A673 (cell line): ENCODE measurements around the gene MTOR. TPM values are rescaled to one million over a fixed set of nuclear protein-coding genes. Genes with fewer than 3 reads are reported as not detected.
"Not testable (repeated sequence)": the region's sequence is repeated elsewhere in the genome, so short reads cannot be mapped to it uniquely, and the experiment has no call there.

Experiments used
- BruUV-seq: library from RNA; stranded (reverse); fragments of 400-500 nt; replicated peaks from 2 replicates; lab custom pipeline; 2021; lab: Mats Ljungman, UMichigan
- CTCF ChIA-PET: fragments of 300-600 bp; sonication (Branson Sonifier 250); formaldehyde crosslinking; loops from one replicate; lab custom pipeline; 2022; ENCODE audit warnings: antibody characterized with exemption; lab: Charles Lee
- POLR2A ChIA-PET: fragments of 300-600 bp; sonication (Branson Sonifier 250); formaldehyde crosslinking; loops from one replicate; lab custom pipeline; 2022; ENCODE audit warnings: antibody characterized with exemption; ENCODE audit not compliant: low non-redundant PET; lab: Charles Lee
- DNase-seq: peaks from one replicate; pipeline ENCODE4 v3.0.0-alpha.2; 2015; ENCODE audit warnings: low spot score
- H3K27ac ChIP-seq: fragments of 200-600 bp; sonication (generic); 2 replicates; pipeline ENCODE4 v1.5.1; 2016; ENCODE audit warnings: mixed run types, low read depth, mild to moderate bottlenecking, mixed read lengths, antibody characterized with exemption, low read length; ENCODE audit not compliant: poor library complexity, severe bottlenecking
- H3K27me3 ChIP-seq: fragments of 200-600 bp; sonication (generic); replicated peaks from 2 replicates; pipeline ENCODE4 v1.6.1; 2017; ENCODE audit warnings: mixed run types, low read depth, mild to moderate bottlenecking, mixed read lengths, antibody characterized with exemption, low read length; ENCODE audit not compliant: insufficient read depth, poor library complexity
- H3K36me3 ChIP-seq: fragments of 200-600 bp; sonication (generic); 2 replicates; pipeline ENCODE4 v1.6.1; 2016; ENCODE audit warnings: mixed run types, mild to moderate bottlenecking, mixed read lengths, antibody characterized with exemption, low read length; ENCODE audit not compliant: insufficient read depth, poor library complexity, severe bottlenecking
- H3K4me1 ChIP-seq: fragments of 200-600 bp; sonication (generic); 2 replicates; pipeline ENCODE4 v1.6.1; 2017; ENCODE audit warnings: mixed run types, mild to moderate bottlenecking, mixed read lengths, antibody characterized with exemption, low read length; ENCODE audit not compliant: insufficient read depth, poor library complexity, severe bottlenecking
- H3K4me3 ChIP-seq: fragments of 200-600 bp; sonication (generic); 2 replicates; pipeline ENCODE4 v1.5.1; 2016; ENCODE audit warnings: low read depth, mixed run types, mild to moderate bottlenecking, mixed read lengths, low read length; ENCODE audit not compliant: poor library complexity, severe bottlenecking
- H3K9me3 ChIP-seq: fragments of 200-600 bp; sonication (generic); 2 replicates; pipeline ENCODE4 v1.6.1; 2016; ENCODE audit warnings: mixed run types, low read depth, mild to moderate bottlenecking, mixed read lengths, antibody characterized with exemption, low read length; ENCODE audit not compliant: poor library complexity, severe bottlenecking
- EZH2 ChIP-seq: fragments of 200-600 bp; sonication (generic); IDR thresholded peaks from 2 replicates; pipeline ENCODE4 v1.6.1; 2017; ENCODE audit warnings: borderline replicate concordance, low read depth, mild to moderate bottlenecking, mixed read lengths, antibody characterized with exemption, low read length; ENCODE audit not compliant: poor library complexity, severe bottlenecking
- intact Hi-C: fragments of 100-400 bp; cut with micrococcal nuclease; formaldehyde crosslinking; loops from one replicate; pipeline ENCODE4 v1.10.0; 2022; ENCODE audit not compliant: unreplicated experiment
- total RNA-seq: library from RNA; stranded (reverse); gene quantifications from 2 replicates; pipeline ENCODE4 v1.2.3, GENCODE V29; 2021
- TF ChIP-seq, protein P1 (sequence below): fragments of 300-800, 200-600 bp; sonication (generic); conservative IDR thresholded peaks from 2 replicates; pipeline ENCODE4 v1.5.1; 2017; ENCODE audit warnings: low read depth, mild to moderate bottlenecking, antibody characterized with exemption, low read length, moderate library complexity, mixed read lengths

MTOR gene
- total RNA-seq, 1 experiment from 2014 or later, result 63.7 TPM

DNA sequence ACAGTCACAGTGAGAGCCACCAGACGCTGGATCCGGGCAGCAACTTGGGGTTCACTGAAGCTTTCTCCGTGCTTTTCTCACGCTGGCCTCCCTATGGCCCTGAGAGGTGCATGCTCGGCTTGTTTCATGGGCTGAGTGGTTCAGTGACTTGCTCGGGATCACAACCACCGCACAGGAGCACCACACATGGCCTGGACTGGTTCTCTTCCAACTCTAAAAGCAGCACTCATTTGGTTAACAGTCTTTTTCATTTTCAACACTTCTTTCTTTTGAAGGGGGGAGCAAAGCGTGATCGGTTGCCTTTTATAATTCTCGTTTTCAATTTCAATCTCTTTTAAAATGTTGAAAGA lies 36.8 kb upstream of the MTOR start:
- intact Hi-C loops, result no loop called here
- Histone ChIP-seq H3K4me3 (no peak overlapping the region), H3K36me3 (no peaks in the 10 kb centered on the region), H3K4me1 (no peaks in the 10 kb centered on the region), H3K9me3 (no peaks in the 10 kb centered on the region), H3K27ac (no peak overlapping the region), H3K27me3 (no peaks in the 10 kb centered on the region)
- CTCF ChIA-PET, result no interaction called here
- no peak for TF ChIP-seq EZH2
- TF ChIP-seq, protein P1, sequence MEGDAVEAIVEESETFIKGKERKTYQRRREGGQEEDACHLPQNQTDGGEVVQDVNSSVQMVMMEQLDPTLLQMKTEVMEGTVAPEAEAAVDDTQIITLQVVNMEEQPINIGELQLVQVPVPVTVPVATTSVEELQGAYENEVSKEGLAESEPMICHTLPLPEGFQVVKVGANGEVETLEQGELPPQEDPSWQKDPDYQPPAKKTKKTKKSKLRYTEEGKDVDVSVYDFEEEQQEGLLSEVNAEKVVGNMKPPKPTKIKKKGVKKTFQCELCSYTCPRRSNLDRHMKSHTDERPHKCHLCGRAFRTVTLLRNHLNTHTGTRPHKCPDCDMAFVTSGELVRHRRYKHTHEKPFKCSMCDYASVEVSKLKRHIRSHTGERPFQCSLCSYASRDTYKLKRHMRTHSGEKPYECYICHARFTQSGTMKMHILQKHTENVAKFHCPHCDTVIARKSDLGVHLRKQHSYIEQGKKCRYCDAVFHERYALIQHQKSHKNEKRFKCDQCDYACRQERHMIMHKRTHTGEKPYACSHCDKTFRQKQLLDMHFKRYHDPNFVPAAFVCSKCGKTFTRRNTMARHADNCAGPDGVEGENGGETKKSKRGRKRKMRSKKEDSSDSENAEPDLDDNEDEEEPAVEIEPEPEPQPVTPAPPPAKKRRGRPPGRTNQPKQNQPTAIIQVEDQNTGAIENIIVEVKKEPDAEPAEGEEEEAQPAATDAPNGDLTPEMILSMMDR, result no peak
- no TSS peak for BruUV-seq
- POLR2A ChIA-PET, result no interaction called here
- no peak for DNase-seq

DNA sequence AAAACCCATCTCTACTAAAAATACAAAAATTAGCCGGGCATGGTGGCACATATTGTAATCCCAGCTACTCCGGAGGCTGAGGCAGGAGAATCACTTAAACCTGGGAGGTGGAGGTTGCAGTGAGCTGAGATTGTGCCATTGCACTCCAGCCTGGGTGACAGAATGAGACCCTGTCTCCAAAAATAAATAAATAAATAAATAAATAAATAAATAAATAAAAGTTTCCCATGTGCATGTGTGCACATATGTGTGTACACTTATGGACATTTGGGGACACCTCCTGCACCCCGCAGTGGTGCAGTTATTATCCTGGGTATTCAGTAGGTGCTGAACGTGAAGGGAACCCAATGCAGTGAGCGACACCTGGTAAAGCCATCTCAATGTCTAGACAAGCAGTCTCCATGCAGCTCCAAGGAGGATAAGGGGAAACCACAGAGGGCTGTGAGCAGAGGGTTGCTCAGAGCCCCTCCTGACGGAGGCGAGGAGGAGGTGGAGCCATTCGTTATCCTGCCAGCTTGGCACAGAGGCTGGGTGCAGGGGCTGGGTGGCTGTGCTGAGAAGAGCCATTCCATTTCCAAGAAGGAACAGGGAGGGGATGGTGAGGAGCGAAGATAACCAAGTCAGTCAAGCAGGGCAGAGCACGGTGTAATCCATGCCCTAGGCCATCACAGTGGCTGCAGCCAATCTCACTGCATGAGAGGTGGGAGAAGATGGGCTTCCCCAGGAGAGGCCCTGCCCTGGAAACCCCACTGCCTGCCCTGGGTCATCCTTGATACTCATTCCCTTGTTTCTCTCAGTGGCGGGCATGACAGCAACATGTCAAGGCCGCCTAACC lies 36.3 kb upstream of the MTOR start:
- H3K36me3 ChIP-seq, result no peaks in the 10 kb centered on the region
- CTCF ChIA-PET, result no interaction called here
- no peak for DNase-seq
- no TSS peak for BruUV-seq
- TF ChIP-seq EZH2, result no peak
- TF ChIP-seq, protein P1, result no peak
- H3K27me3 ChIP-seq, result no peaks in the 10 kb centered on the region
- H3K27ac ChIP-seq, result no peak overlapping the region
- no peaks in the 10 kb centered on the region for H3K4me1 ChIP-seq
- no peak overlapping the region for H3K4me3 ChIP-seq
- POLR2A ChIA-PET, result no interaction called here
- no peaks in the 10 kb centered on the region for H3K9me3 ChIP-seq
- intact Hi-C loops, result no loop called here

DNA sequence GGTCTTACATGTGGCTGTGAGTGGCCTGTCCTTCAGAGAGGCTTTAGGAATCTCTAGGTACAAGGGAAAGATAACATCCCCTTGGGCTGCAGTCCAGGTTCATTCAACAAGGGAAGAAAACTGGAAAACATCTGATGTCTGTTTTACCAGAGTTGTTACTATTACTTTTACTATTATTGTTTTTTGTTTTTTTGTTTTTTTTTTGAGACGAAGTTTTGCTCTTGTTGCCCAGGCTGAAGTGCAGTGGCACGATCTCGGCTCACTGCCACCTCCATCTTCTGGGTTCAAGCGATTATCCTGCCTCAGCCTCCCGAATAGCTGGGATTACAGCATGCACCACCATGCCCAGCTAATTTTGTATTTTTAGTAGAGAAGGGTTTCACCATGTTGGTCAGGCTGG lies 35.4 kb upstream of the MTOR start:
- POLR2A ChIA-PET, H3K4me1 ChIP-seq, H3K9me3 ChIP-seq, H3K27ac ChIP-seq, BruUV-seq, intact Hi-C loops, H3K4me3 ChIP-seq, H3K27me3 ChIP-seq, CTCF ChIA-PET, H3K36me3 ChIP-seq, DNase-seq: not testable (repeated sequence)

DNA sequence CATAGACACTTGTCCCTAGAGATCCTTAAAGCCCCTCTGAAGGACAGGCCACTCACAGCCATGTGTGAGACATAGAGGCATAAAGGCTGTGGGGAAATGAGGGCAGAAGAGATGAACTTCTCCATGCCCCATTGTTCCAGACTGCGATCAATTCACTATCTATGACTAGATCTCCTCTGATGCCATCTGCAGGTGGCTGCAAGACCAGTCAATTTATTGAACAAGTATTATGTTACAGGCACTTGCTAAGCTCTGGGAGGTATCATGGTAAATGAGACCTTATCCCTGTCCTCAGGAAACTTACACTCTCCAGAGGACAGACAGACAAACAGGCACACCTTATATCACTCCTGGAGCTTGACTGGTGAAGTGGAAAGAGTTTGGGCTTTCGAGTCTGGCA lies 33.6 kb upstream of the MTOR start:
- ChIA-PET POLR2A (no interaction called here), CTCF (no interaction called here)
- Histone ChIP-seq H3K27ac (no peak overlapping the region), H3K36me3 (no peaks in the 10 kb centered on the region), H3K27me3 (no peaks in the 10 kb centered on the region), H3K9me3 (no peaks in the 10 kb centered on the region), H3K4me3 (no peak overlapping the region), H3K4me1 (no peaks in the 10 kb centered on the region)
- BruUV-seq, result no TSS peak
- no peak for TF ChIP-seq EZH2
- TF ChIP-seq, protein P1, result no peak
- intact Hi-C loops, result no loop called here
- DNase-seq, result no peak
